ENCODE results near the gene DNAJB14. TPM values are rescaled to one million over a fixed set of nuclear protein-coding genes. Genes with fewer than 3 reads are reported as not detected.

DNAJB14 gene
- total and polyA plus RNA-seq, 2 of the 13 experiments (the other 11 are each of a cell fraction or from before 2014, with no cell fraction given): 9.1 to 38.1 TPM

GRCh38 chr4:99875071-99875470, 71.3 kb downstream of the DNAJB14 start (continued):
- no peak for TF ChIP-seq CHD4 (IDR thresholded peaks at IDR 0.05; ENCODE audit: borderline replicate concordance, low read length)
- TF ChIP-seq SMAD1 (CRISPR knock-in tag; IDR thresholded peaks at IDR 0.05; ENCODE audit: borderline replicate concordance, low read depth): no peak
- no peak for TF ChIP-seq ZNF20 (CRISPR knock-in tag; IDR thresholded peaks at IDR 0.05)
- TF ChIP-seq, protein P1, sequence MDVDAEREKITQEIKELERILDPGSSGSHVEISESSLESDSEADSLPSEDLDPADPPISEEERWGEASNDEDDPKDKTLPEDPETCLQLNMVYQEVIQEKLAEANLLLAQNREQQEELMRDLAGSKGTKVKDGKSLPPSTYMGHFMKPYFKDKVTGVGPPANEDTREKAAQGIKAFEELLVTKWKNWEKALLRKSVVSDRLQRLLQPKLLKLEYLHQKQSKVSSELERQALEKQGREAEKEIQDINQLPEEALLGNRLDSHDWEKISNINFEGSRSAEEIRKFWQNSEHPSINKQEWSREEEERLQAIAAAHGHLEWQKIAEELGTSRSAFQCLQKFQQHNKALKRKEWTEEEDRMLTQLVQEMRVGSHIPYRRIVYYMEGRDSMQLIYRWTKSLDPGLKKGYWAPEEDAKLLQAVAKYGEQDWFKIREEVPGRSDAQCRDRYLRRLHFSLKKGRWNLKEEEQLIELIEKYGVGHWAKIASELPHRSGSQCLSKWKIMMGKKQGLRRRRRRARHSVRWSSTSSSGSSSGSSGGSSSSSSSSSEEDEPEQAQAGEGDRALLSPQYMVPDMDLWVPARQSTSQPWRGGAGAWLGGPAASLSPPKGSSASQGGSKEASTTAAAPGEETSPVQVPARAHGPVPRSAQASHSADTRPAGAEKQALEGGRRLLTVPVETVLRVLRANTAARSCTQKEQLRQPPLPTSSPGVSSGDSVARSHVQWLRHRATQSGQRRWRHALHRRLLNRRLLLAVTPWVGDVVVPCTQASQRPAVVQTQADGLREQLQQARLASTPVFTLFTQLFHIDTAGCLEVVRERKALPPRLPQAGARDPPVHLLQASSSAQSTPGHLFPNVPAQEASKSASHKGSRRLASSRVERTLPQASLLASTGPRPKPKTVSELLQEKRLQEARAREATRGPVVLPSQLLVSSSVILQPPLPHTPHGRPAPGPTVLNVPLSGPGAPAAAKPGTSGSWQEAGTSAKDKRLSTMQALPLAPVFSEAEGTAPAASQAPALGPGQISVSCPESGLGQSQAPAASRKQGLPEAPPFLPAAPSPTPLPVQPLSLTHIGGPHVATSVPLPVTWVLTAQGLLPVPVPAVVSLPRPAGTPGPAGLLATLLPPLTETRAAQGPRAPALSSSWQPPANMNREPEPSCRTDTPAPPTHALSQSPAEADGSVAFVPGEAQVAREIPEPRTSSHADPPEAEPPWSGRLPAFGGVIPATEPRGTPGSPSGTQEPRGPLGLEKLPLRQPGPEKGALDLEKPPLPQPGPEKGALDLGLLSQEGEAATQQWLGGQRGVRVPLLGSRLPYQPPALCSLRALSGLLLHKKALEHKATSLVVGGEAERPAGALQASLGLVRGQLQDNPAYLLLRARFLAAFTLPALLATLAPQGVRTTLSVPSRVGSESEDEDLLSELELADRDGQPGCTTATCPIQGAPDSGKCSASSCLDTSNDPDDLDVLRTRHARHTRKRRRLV (CRISPR knock-in tag; IDR thresholded peaks at IDR 0.05): no peak
- TF ChIP-seq HOXD1 (CRISPR knock-in tag; IDR thresholded peaks at IDR 0.05): no peak

DNA sequence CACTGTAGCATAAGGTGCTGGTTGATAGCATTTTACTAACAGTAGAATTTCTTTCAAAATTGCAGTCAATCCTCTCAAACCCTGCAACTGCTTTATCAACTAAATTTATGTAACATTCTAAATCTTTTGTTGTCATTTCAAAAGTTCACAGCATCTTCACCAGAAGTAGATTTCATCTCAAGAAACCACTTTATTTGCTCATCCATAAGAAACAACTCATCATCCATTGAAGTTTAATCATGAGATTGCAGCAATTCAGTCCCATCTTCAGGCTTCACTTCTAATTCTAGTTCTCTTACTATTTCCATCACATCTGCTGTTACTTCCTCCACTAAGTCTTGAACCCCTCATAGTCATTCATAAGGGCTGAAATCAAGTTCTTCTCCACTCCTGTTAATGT, 73.8 kb downstream of the DNAJB14 start:
- Histone ChIP-seq H3K36me3 (replicated peaks in 1 of 2; ENCODE audit: control insufficient read depth in 1 of 2, insufficient read depth in 2 of 2, low read length in 2 of 2) (no peaks in the 10 kb centered on the region), H3K9ac (ENCODE audit: insufficient read depth, low read depth, low read length) (no peak overlapping the region), H4K20me1 (ENCODE audit: insufficient read depth, low read length) (no peaks in the 10 kb centered on the region), H3K79me2 (ENCODE audit: insufficient read depth, low read length) (no peaks in the 10 kb centered on the region), H3K27ac (ENCODE audit: extremely low read length, insufficient read depth, low read length) (no peak overlapping the region), H3K4me3 (replicated peaks in 1 of 3; ENCODE audit: insufficient read depth in 1 of 3, low read depth in 2 of 3, low read length in 3 of 3) (no peak overlapping the region), H3K4me1 (ENCODE audit: insufficient read depth, low read length) (no peaks in the 10 kb centered on the region), H3K9me3 (ENCODE audit: low read length) (no peaks in the 10 kb centered on the region), H2AFZ (ENCODE audit: low read length) (no peak overlapping the region), H3K4me2 (ENCODE audit: low read depth, low read length) (no peak overlapping the region), H3K27me3 (ENCODE audit: control insufficient read depth in 1 of 2, insufficient read depth in 2 of 2, low read length in 2 of 2) (no peaks in the 10 kb centered on the region)
- intact Hi-C loops (cut with micrococcal nuclease; ENCODE audit: unreplicated experiment) (no loop called here), in situ Hi-C loops (cut with HindIII; ENCODE audit: extremely low pct_ligation_motif_present, low pct_unique_long_range_greater_than_20kb) (no loop called here)
- POLR2A ChIA-PET: no interaction called here
- ATAC-seq: no peak
- CTCF ChIA-PET (ENCODE audit: low intra/inter-chr PET ratio, low total read pairs): no interaction called here
- no peak for FAIRE-seq
- no TSS peak for BruUV-seq (replicated peaks)
- DNase-seq (ENCODE audit: low spot score): no peak
- TF ChIP-seq PLRG1 (conservative IDR thresholded peaks at IDR 0.05) (no peak), RFXAP (CRISPR knock-in tag; IDR thresholded peaks at IDR 0.05; ENCODE audit: borderline replicate concordance) (no peak), JUN (CRISPR knock-in tag; IDR thresholded peaks at IDR 0.05) (no peak), ZFP37 (CRISPR knock-in tag; IDR thresholded peaks at IDR 0.05; ENCODE audit: borderline replicate concordance) (no peak), NFKB2 (CRISPR knock-in tag; IDR thresholded peaks at IDR 0.05; ENCODE audit: borderline replicate concordance) (no peak), EEA1 (CRISPR knock-in tag; IDR thresholded peaks at IDR 0.05; ENCODE audit: borderline replicate concordance) (no peak), ARID2 (CRISPR knock-in tag; IDR thresholded peaks at IDR 0.05; ENCODE audit: borderline replicate concordance) (no peak), ZNF333 (CRISPR knock-in tag; IDR thresholded peaks at IDR 0.05; ENCODE audit: borderline replicate concordance) (no peak), SP2 (CRISPR knock-in tag; IDR thresholded peaks at IDR 0.05) (no peak), MYNN (CRISPR knock-in tag; IDR thresholded peaks at IDR 0.05; ENCODE audit: low read depth) (no peak), PCBP2 (optimal IDR thresholded peaks at IDR 0.05; ENCODE audit: low read depth, low read length, poor library complexity, severe bottlenecking) (no peak), HOXA9 (CRISPR knock-in tag; IDR thresholded peaks at IDR 0.05; ENCODE audit: borderline replicate concordance) (no peak)

Data from HepG2 (cell line).